HepG2 (cell line): ENCODE results near the gene MT1A. TPM values are rescaled to one million over a fixed set of nuclear protein-coding genes. Genes with fewer than 3 reads are reported as not detected.

Source experiments
- CENPX ChIP-seq: sonication (generic); formaldehyde crosslinking; IDR thresholded peaks from 2 replicates; pipeline ENCODE4 v1.9.0; 2021; ENCODE audit warnings: mild to moderate bottlenecking, missing genetic modification reagents, moderate library complexity
- ERF ChIP-seq: IDR thresholded peaks from 2 replicates; pipeline ENCODE4 v1.6.1; 2018; ENCODE audit warnings: missing biosample characterization, missing genetic modification reagents
- HNF4A ChIP-seq: sonication (generic); formaldehyde crosslinking; IDR thresholded peaks from 2 replicates; pipeline ENCODE4 v1.4.0; 2020; ENCODE audit warnings: missing genetic modification reagents
- IRF2 ChIP-seq: IDR thresholded peaks from 2 replicates; pipeline ENCODE4 v1.6.1; 2018; ENCODE audit warnings: missing genetic modification reagents, missing compliant biosample characterization
- NFKB2 ChIP-seq: sonication (generic); formaldehyde crosslinking; IDR thresholded peaks from 2 replicates; pipeline ENCODE4 v1.4.0; 2020; ENCODE audit warnings: missing genetic modification reagents, borderline replicate concordance
- PAF1 ChIP-seq: IDR thresholded peaks from 2 replicates; pipeline ENCODE4 v1.6.1; 2016; ENCODE audit warnings: missing genetic modification reagents, missing compliant biosample characterization
- RAD51 ChIP-seq: fragments of 450-650 bp; IDR thresholded peaks from 2 replicates; pipeline ENCODE4 v1.6.1; 2016; ENCODE audit warnings: borderline replicate concordance
- RXRA ChIP-seq: sonication (generic); formaldehyde crosslinking; IDR thresholded peaks from 2 replicates; pipeline ENCODE4 v1.5.1; 2020; ENCODE audit warnings: missing genetic modification reagents
- SMAD1 ChIP-seq: sonication (generic); formaldehyde crosslinking; IDR thresholded peaks from 2 replicates; pipeline ENCODE4 v1.4.0; 2020; ENCODE audit warnings: missing genetic modification reagents, low read depth, mild to moderate bottlenecking, borderline replicate concordance
- SMAD3 ChIP-seq: sonication (generic); formaldehyde crosslinking; IDR thresholded peaks from 2 replicates; pipeline ENCODE4 v1.4.0; 2020; ENCODE audit warnings: missing genetic modification reagents
- ZEB1 ChIP-seq: IDR thresholded peaks from 2 replicates; pipeline ENCODE4 v1.6.1; 2012; ENCODE audit warnings: mild to moderate bottlenecking, low read depth, inconsistent platforms; ENCODE audit not compliant: insufficient replicate concordance
- ZNF180 ChIP-seq: sonication (generic); formaldehyde crosslinking; IDR thresholded peaks from 2 replicates; pipeline ENCODE4 v1.4.0; 2020; ENCODE audit warnings: low read depth, missing genetic modification reagents, borderline replicate concordance
- ZNF251 ChIP-seq: sonication (generic); formaldehyde crosslinking; IDR thresholded peaks from 2 replicates; pipeline ENCODE4 v1.9.0; 2021; ENCODE audit warnings: mild to moderate bottlenecking, missing genetic modification reagents
- ZNF333 ChIP-seq: sonication (generic); formaldehyde crosslinking; IDR thresholded peaks from 2 replicates; pipeline ENCODE4 v1.4.0; 2020; ENCODE audit warnings: mild to moderate bottlenecking, missing genetic modification reagents, borderline replicate concordance
- ZNF614 ChIP-seq: IDR thresholded peaks from 2 replicates; pipeline ENCODE4 v1.6.1; 2018; ENCODE audit warnings: missing biosample characterization, missing genetic modification reagents, inconsistent platforms, borderline replicate concordance
- ZNF737 ChIP-seq: sonication (generic); formaldehyde crosslinking; IDR thresholded peaks from 2 replicates; pipeline ENCODE4 v1.5.0; 2020; ENCODE audit warnings: missing genetic modification reagents, mild to moderate bottlenecking, borderline replicate concordance
- ZNF788 ChIP-seq: sonication (generic); formaldehyde crosslinking; IDR thresholded peaks from 2 replicates; pipeline ENCODE4 v1.5.0; 2020; ENCODE audit warnings: mild to moderate bottlenecking, missing genetic modification reagents, borderline replicate concordance
- polyA plus RNA-seq, 8 experiments: library from polyadenylated mRNA; depleted of rRNA in 3 of 8; stranded (reverse) in 7 of 8; unstranded in 1 of 8; fragments of >200 nt; fragmentation: Illumina TruSeq in 4 of 8; extraction: Trizol in 4 of 8; gene quantifications; 2 replicates each; pipeline versions ENCODE4 v1.2.1 to v1.2.3, GENCODE V29; 2011 to 2016; ENCODE audit warnings: low read depth in 4 of 8, missing spikeins in 1 of 8, mixed read lengths in 1 of 8; ENCODE audit not compliant: insufficient read depth in 1 of 8
- total RNA-seq, 5 experiments: library from RNA; depleted of rRNA; stranded (reverse); fragments of >200 nt; fragmentation: Illumina TruSeq; extraction: Trizol; gene quantifications; 2 replicates each; pipeline ENCODE4 v1.2.3, GENCODE V29; 2016; ENCODE audit warnings: low read depth in 1 of 5
- TF ChIP-seq, protein P1 (sequence below): sonication (generic); formaldehyde crosslinking; IDR thresholded peaks from 2 replicates; pipeline ENCODE4 v1.8.0; 2022; ENCODE audit warnings: missing genetic modification reagents, mild to moderate bottlenecking, borderline replicate concordance
- TF ChIP-seq, protein P2 (sequence below): sonication (generic); formaldehyde crosslinking; IDR thresholded peaks from 2 replicates; pipeline ENCODE4 v1.8.1; 2023; ENCODE audit warnings: mild to moderate bottlenecking, missing genetic modification reagents
- TF ChIP-seq, protein P3 (sequence below): sonication (generic); formaldehyde crosslinking; IDR thresholded peaks from 2 replicates; pipeline ENCODE4 v1.5.1; 2020; ENCODE audit warnings: missing genetic modification reagents, mild to moderate bottlenecking, borderline replicate concordance
- TF ChIP-seq, protein P4 (sequence below), 2 experiments: sonication (generic) in 1 of 2; formaldehyde crosslinking in 1 of 2; IDR thresholded peaks; 2 replicates each; pipeline versions ENCODE4 v1.4.0 to v1.6.1; 2018 to 2020; ENCODE audit warnings: missing genetic modification reagents in 2 of 2, borderline replicate concordance in 1 of 2, low read depth in 1 of 2, mild to moderate bottlenecking in 1 of 2, missing biosample characterization in 1 of 2

Gene MT1A
- total and polyA plus RNA-seq, 2 of the 13 experiments (the other 11 are each of a cell fraction or from before 2014, with no cell fraction given): 8.3 to 10.4 TPM

DNA sequence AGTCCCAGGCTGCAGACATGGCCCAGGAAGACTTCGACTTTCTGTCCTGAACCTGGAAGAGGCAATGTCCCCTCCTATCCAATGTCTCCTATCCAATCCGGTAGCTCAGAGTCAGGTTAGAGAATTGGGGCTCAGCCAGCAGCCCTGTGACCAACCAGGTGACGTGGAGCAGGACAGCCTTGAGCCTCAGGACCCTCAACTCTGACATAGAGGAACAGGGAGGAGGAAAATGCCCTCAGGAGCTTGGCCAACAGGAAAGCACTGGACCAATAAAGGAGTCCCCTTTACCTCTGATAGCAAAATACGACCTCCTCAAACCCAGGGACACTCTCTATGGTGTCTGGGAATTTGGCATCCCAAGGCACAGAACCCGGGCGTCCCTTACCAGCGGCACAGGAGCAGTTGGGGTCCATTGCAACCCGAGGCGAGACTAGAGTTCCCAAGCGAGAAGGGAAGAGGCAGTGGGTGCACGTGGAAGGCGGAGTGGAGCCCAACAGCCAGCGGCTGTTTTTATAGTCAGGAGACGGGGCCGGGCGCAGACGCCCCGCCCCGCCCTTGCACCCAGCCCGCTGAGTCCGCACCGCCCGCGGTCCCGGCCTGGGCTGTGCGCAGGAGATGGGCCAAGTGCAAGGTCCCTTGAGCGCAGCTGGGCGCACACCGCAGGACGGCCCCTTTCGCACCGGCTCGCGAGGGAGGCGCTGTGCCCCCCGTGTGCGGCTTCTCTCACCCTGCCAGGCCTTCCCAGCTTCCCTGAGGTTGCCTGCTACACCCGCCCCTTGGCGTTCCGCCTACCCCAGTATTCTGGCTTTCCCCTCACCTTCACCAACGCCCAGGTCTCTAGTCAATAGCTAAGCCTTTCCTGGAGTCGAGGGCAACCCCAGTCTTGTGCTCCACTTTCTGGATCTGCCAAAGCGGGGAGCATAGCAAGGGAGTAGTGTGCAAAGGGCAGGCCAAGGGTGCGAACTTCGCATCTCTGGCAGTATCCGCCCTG, 29.4 kb downstream of the MT1A start, which contains the start of gene MT1G (continued):
- TF ChIP-seq, protein P1, sequence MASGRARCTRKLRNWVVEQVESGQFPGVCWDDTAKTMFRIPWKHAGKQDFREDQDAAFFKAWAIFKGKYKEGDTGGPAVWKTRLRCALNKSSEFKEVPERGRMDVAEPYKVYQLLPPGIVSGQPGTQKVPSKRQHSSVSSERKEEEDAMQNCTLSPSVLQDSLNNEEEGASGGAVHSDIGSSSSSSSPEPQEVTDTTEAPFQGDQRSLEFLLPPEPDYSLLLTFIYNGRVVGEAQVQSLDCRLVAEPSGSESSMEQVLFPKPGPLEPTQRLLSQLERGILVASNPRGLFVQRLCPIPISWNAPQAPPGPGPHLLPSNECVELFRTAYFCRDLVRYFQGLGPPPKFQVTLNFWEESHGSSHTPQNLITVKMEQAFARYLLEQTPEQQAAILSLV (CRISPR knock-in tag): 0 out of 2 replicates have a peak, but pooled peaks have one; percentile 39
- TF ChIP-seq ZNF180 (no peak), SMAD1 (CRISPR knock-in tag) (no peak), ERF (CRISPR knock-in tag) (peak; percentile 41), NFKB2 (CRISPR knock-in tag) (peak; percentile 68; the same call in 1 of the 2 replicates), ZNF614 (CRISPR knock-in tag) (no peak; the same call in 1 of the 2 replicates), RAD51 (no peak), SMAD3 (CRISPR knock-in tag) (no peak), ZNF788 (no peak; the same call in 1 of the 2 replicates), CENPX (CRISPR knock-in tag) (no peak), ZEB1 (no peak), RXRA (no peak), PAF1 (CRISPR knock-in tag) (no peak), HNF4A (CRISPR knock-in tag) (peak; percentile 68; the same call in 1 of the 2 replicates), ZNF333 (CRISPR knock-in tag) (0 out of 2 replicates have a peak, but pooled peaks have one; percentile 37), ZNF737 (CRISPR knock-in tag) (no peak), ZNF251 (CRISPR knock-in tag) (no peak), IRF2 (no peak)
- TF ChIP-seq, protein P2, sequence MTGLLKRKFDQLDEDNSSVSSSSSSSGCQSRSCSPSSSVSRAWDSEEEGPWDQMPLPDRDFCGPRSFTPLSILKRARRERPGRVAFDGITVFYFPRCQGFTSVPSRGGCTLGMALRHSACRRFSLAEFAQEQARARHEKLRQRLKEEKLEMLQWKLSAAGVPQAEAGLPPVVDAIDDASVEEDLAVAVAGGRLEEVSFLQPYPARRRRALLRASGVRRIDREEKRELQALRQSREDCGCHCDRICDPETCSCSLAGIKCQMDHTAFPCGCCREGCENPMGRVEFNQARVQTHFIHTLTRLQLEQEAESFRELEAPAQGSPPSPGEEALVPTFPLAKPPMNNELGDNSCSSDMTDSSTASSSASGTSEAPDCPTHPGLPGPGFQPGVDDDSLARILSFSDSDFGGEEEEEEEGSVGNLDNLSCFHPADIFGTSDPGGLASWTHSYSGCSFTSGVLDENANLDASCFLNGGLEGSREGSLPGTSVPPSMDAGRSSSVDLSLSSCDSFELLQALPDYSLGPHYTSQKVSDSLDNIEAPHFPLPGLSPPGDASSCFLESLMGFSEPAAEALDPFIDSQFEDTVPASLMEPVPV (CRISPR knock-in tag): no peak; the same call in 1 of the 2 replicates
- TF ChIP-seq, protein P3, sequence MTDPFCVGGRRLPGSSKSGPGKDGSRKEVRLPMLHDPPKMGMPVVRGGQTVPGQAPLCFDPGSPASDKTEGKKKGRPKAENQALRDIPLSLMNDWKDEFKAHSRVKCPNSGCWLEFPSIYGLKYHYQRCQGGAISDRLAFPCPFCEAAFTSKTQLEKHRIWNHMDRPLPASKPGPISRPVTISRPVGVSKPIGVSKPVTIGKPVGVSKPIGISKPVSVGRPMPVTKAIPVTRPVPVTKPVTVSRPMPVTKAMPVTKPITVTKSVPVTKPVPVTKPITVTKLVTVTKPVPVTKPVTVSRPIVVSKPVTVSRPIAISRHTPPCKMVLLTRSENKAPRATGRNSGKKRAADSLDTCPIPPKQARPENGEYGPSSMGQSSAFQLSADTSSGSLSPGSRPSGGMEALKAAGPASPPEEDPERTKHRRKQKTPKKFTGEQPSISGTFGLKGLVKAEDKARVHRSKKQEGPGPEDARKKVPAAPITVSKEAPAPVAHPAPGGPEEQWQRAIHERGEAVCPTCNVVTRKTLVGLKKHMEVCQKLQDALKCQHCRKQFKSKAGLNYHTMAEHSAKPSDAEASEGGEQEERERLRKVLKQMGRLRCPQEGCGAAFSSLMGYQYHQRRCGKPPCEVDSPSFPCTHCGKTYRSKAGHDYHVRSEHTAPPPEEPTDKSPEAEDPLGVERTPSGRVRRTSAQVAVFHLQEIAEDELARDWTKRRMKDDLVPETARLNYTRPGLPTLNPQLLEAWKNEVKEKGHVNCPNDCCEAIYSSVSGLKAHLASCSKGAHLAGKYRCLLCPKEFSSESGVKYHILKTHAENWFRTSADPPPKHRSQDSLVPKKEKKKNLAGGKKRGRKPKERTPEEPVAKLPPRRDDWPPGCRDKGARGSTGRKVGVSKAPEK (CRISPR knock-in tag): 0 out of 2 replicates have a peak, but pooled peaks have one; percentile 15
- TF ChIP-seq, protein P4, sequence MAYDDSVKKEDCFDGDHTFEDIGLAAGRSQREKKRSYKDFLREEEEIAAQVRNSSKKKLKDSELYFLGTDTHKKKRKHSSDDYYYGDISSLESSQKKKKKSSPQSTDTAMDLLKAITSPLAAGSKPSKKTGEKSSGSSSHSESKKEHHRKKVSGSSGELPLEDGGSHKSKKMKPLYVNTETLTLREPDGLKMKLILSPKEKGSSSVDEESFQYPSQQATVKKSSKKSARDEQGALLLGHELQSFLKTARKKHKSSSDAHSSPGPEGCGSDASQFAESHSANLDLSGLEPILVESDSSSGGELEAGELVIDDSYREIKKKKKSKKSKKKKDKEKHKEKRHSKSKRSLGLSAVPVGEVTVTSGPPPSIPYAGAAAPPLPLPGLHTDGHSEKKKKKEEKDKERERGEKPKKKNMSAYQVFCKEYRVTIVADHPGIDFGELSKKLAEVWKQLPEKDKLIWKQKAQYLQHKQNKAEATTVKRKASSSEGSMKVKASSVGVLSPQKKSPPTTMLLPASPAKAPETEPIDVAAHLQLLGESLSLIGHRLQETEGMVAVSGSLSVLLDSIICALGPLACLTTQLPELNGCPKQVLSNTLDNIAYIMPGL (CRISPR knock-in tag; IDR thresholded peaks at IDR 0.05; ENCODE audit: borderline replicate concordance in 1 of 2, low read depth in 1 of 2): 0 out of 4 replicates have a peak, but pooled peaks of 1 of the 2 experiments have one; percentile 41
